Esophagus squamous epithelium (tissue), 4 donors: ENCODE measurements around the gene GRAPL.
"Not testable (repeated sequence)": the region's sequence is repeated elsewhere in the genome, so short reads cannot be mapped to it uniquely, and the experiment has no call there.

Experiments
- POLR2A ChIP-seq, 4 donors: fragments of 450-650 bp; IDR thresholded peaks; one replicate each; pipeline ENCODE4 v1.6.1; 2017; ENCODE audit warnings: antibody characterized with exemption in 4 of 4, mild to moderate bottlenecking in 4 of 4, moderate library complexity in 3 of 4
- TF ChIP-seq, protein P1 (sequence below), 6 experiments: fragments of 450-650 bp in 4 of 6; fragments of 200-600 bp in 2 of 6; sonication (generic) in 2 of 6; IDR thresholded peaks; one replicate each; pipeline ENCODE4 v1.5.1; 2016 to 2019; ENCODE audit warnings: antibody characterized with exemption in 6 of 6, mild to moderate bottlenecking in 4 of 6, moderate library complexity in 4 of 6

DNA sequence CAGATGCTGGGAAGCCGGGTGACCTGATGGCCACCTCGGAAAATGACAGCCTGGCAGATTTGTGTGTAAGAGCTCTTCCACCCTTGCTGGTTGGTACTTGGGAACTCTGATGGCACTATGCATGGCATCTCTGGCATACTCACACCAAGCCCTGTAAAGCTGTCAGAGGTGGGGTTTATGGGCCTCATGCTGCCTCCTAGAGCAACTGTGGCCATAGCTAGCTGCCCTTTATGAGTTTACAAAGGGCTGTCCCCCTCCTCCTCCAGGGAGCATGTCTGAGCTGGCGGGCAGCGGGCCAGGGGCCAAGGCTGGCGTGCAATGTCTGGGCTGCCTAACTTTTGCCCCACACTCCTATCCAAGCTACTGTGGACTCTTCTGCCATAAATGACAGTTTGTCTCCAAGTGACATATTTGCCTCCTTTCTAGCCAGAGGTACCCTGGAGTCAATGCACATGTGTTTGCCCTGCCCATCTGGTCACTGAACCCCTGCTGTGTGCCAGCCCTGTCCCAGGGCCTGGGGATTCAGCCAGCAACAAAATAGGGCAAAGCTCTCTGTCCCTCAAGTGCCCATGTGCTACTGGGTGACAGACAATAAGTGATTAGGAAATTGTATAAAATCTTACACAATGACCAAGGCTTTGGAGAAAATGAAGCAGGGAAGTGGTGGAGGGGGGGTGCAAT is 15.8 kb downstream of the GRAPL start:
- TF ChIP-seq, protein P1, sequence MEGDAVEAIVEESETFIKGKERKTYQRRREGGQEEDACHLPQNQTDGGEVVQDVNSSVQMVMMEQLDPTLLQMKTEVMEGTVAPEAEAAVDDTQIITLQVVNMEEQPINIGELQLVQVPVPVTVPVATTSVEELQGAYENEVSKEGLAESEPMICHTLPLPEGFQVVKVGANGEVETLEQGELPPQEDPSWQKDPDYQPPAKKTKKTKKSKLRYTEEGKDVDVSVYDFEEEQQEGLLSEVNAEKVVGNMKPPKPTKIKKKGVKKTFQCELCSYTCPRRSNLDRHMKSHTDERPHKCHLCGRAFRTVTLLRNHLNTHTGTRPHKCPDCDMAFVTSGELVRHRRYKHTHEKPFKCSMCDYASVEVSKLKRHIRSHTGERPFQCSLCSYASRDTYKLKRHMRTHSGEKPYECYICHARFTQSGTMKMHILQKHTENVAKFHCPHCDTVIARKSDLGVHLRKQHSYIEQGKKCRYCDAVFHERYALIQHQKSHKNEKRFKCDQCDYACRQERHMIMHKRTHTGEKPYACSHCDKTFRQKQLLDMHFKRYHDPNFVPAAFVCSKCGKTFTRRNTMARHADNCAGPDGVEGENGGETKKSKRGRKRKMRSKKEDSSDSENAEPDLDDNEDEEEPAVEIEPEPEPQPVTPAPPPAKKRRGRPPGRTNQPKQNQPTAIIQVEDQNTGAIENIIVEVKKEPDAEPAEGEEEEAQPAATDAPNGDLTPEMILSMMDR (IDR thresholded peaks at IDR 0.05): not testable (repeated sequence)
- TF ChIP-seq POLR2A (IDR thresholded peaks at IDR 0.05): not testable (repeated sequence)
